HCT116 (cell line): ENCODE data around the gene ENPP5. TPM values are rescaled to one million over a fixed set of nuclear protein-coding genes. Genes with fewer than 3 reads are reported as not detected.

Source experiments
- ATAC-seq: fragments of 200-7000 bp; cut with Tn5 transposase; 2 replicates; pipeline ENCODE4 v1.9.1; 2020; ENCODE audit warnings: mild to moderate bottlenecking, moderate library complexity
- BruUV-seq: library from RNA; stranded (reverse); fragments of 400-500 nt; replicated peaks from 2 replicates; lab custom pipeline; 2021; lab: Mats Ljungman, UMichigan
- CTCF ChIA-PET: fragments of 300-600 bp; sonication (Branson Sonifier 250); formaldehyde crosslinking; loops from one replicate; lab custom pipeline; 2021; ENCODE audit warnings: antibody characterized with exemption; lab: Charles Lee
- POLR2A ChIA-PET: fragments of 300-600, 350-600 bp; sonication (Branson Sonifier 250); formaldehyde crosslinking; loops from one replicate; lab custom pipeline; 2021; ENCODE audit warnings: antibody characterized with exemption; lab: Charles Lee
- RAD21 ChIA-PET, 2 experiments: fragments of 300-600 bp; sonication (Branson Sonifier 250); formaldehyde crosslinking; loops; one replicate each; lab custom pipeline; 2023; ENCODE audit warnings: low total read pairs in 2 of 2; ENCODE audit not compliant: uncharacterized antibody in 2 of 2, unreplicated experiment in 2 of 2, low non-redundant PET in 1 of 2; lab: Charles Lee
- DNase-seq: peaks from one replicate; pipeline ENCODE4 v3.0.0-alpha.2; 2010; ENCODE audit warnings: low read depth, low spot score
- H2AFZ ChIP-seq: fragments of 200-600 bp; shearing (Covaris generic), sonication (generic); 2 replicates; pipeline ENCODE4 v1.6.1; 2017; ENCODE audit warnings: low read depth, mixed run types, mixed read lengths, antibody characterized with exemption, low read length; ENCODE audit not compliant: poor library complexity, severe bottlenecking
- H3K27ac ChIP-seq: 2 replicates; pipeline ENCODE4 v1.5.1; 2012; ENCODE audit warnings: low read depth, low read length
- H3K27me3 ChIP-seq: fragments of 200-600 bp; sonication (generic); 2 replicates; pipeline ENCODE4 v1.6.1; 2016; ENCODE audit warnings: mixed run types, low read length, mixed read lengths; ENCODE audit not compliant: insufficient read depth
- H3K36me3 ChIP-seq, 2 experiments: fragments of 200-500 bp in 1 of 2; fragments of 200-600 bp in 1 of 2; sonication (Bioruptor generic) in 1 of 2; sonication (generic) in 1 of 2; 2 replicates each; pipeline versions ENCODE4 v1.5.1 to v1.6.1; 2014 to 2016; ENCODE audit warnings: low read length in 2 of 2, inconsistent platforms in 1 of 2, mixed read lengths in 1 of 2, mixed run types in 1 of 2; ENCODE audit not compliant: insufficient read depth in 2 of 2, control insufficient read depth in 1 of 2
- H3K4me1 ChIP-seq, 2 experiments: fragments of 200-600 bp in 1 of 2; sonication (generic) in 1 of 2; 2 replicates each; pipeline versions ENCODE4 v1.5.1 to v1.6.1; 2012 to 2017; ENCODE audit warnings: low read length in 2 of 2, inconsistent platforms in 1 of 2, mild to moderate bottlenecking in 1 of 2, mixed read lengths in 1 of 2, mixed run types in 1 of 2, moderate library complexity in 1 of 2; ENCODE audit not compliant: insufficient read depth in 2 of 2, control insufficient read depth in 1 of 2
- H3K4me2 ChIP-seq: fragments of 200-600 bp; sonication (generic); 2 replicates; pipeline ENCODE4 v1.6.1; 2017; ENCODE audit warnings: mixed run types, low read length, mixed read lengths
- H3K4me3 ChIP-seq, 2 experiments: fragments of 200-600 bp in 1 of 2; sonication (generic) in 1 of 2; replicated peaks in 1 of 2; 2 replicates each; pipeline ENCODE4 v1.5.1; 2011 to 2016; ENCODE audit warnings: low read length in 2 of 2, control low read depth in 1 of 2, low read depth in 1 of 2, mild to moderate bottlenecking in 1 of 2, mixed read lengths in 1 of 2, mixed run types in 1 of 2
- H3K79me2 ChIP-seq: fragments of 200-600 bp; sonication (generic); 2 replicates; pipeline ENCODE4 v1.6.1; 2017; ENCODE audit warnings: mild to moderate bottlenecking, mixed run types, low read length, moderate library complexity, mixed read lengths; ENCODE audit not compliant: insufficient read depth
- H3K9ac ChIP-seq: fragments of 200-600 bp; sonication (generic); 2 replicates; pipeline ENCODE4 v1.6.1; 2016; ENCODE audit warnings: low read length, mixed read lengths
- H3K9me2 ChIP-seq: fragments of 200-600 bp; sonication (generic), shearing (Covaris generic); 2 replicates; pipeline ENCODE4 v1.6.1; 2017; ENCODE audit warnings: mixed run types, mild to moderate bottlenecking, moderate library complexity; ENCODE audit not compliant: insufficient read depth
- H3K9me3 ChIP-seq, 2 experiments: fragments of 200-500 bp in 1 of 2; fragments of 200-600 bp in 1 of 2; sonication (Bioruptor generic) in 1 of 2; sonication (generic) in 1 of 2; 2 replicates each; pipeline ENCODE4 v1.6.1; 2014 to 2017; ENCODE audit warnings: low read length in 2 of 2, mixed read lengths in 2 of 2, inconsistent platforms in 1 of 2, low read depth in 1 of 2, mild to moderate bottlenecking in 1 of 2, mixed run types in 1 of 2, moderate library complexity in 1 of 2; ENCODE audit not compliant: control insufficient read depth in 1 of 2, insufficient read depth in 1 of 2
- H4K20me1 ChIP-seq: fragments of 200-600 bp; sonication (generic), shearing (Covaris generic); 2 replicates; pipeline ENCODE4 v1.6.1; 2017; ENCODE audit warnings: mixed run types, mild to moderate bottlenecking, moderate library complexity; ENCODE audit not compliant: insufficient read depth
- CTCF ChIP-seq, 3 experiments: fragments of 200-600 bp in 1 of 3; sonication (generic) in 1 of 3; IDR thresholded peaks in 2 of 3; conservative IDR thresholded peaks in 1 of 3; 2 replicates each; pipeline ENCODE4 v1.5.1; 2012 to 2017; ENCODE audit warnings: low read depth in 2 of 3, low read length in 2 of 3, antibody characterized with exemption in 1 of 3, borderline replicate concordance in 1 of 3, control low read depth in 1 of 3, mild to moderate bottlenecking in 1 of 3, mixed read lengths in 1 of 3, mixed run types in 1 of 3, moderate library complexity in 1 of 3; ENCODE audit not compliant: insufficient read depth in 1 of 3
- EGR1 ChIP-seq: IDR thresholded peaks from 2 replicates; pipeline ENCODE4 v1.6.1; 2012; ENCODE audit warnings: low read depth
- JUND ChIP-seq: IDR thresholded peaks from 2 replicates; pipeline ENCODE4 v1.6.1; 2012
- ZBTB33 ChIP-seq: IDR thresholded peaks from 2 replicates; pipeline ENCODE4 v1.6.1; 2011; ENCODE audit warnings: mild to moderate bottlenecking, low read length, moderate library complexity; ENCODE audit not compliant: insufficient replicate concordance; ENCODE audit errors: extremely low read depth
- ZFX ChIP-seq: fragments of 450-650 bp; IDR thresholded peaks from 2 replicates; pipeline ENCODE4 v1.6.1; 2017
- ZNF274 ChIP-seq: fragments of 200-500 bp; sonication (Bioruptor generic); IDR thresholded peaks from 2 replicates; pipeline ENCODE4 v1.6.1; 2014; ENCODE audit warnings: mild to moderate bottlenecking, low read depth, low read length, inconsistent platforms
- intact Hi-C: fragments of 100-400 bp; cut with micrococcal nuclease; formaldehyde crosslinking; loops from 2 replicates; pipeline ENCODE4 v1.10.0; 2022
- total RNA-seq: library from RNA; stranded (reverse); gene quantifications from one replicate; pipeline ENCODE4 v1.2.1, GENCODE V29; 2021; ENCODE audit not compliant: unreplicated experiment

The ENPP5 gene
- total RNA-seq, 1 experiment from 2014 or later, result 4.5 TPM

- no peak overlapping the region for H2AFZ ChIP-seq
- H4K20me1 ChIP-seq, result no peaks in the 10 kb centered on the region
- POLR2A ChIA-PET, result no interaction called here
- intact Hi-C loops, result no loop called here
- no peak for TF ChIP-seq CTCF (IDR thresholded peaks at IDR 0.05 in 2 of 3, conservative IDR thresholded peaks at IDR 0.05 in 1 of 3; ENCODE audit: borderline replicate concordance in 1 of 3, insufficient read depth in 1 of 3, low read depth in 2 of 3, low read length in 2 of 3)
- TF ChIP-seq EGR1, result no peak
- no peak for TF ChIP-seq ZBTB33
- TF ChIP-seq ZNF274, result no peak
- no peak for TF ChIP-seq ZFX
- no peak for TF ChIP-seq JUND
- TF ChIP-seq, all 23 proteins: peak for 0
- ChIA-PET CTCF (interaction anchor here (1.5 kb wide), 1 partner anchor 90 kb away, joined by 3 read pairs; no protein-coding TSS in a partner anchor), RAD21 (no interaction called here)
- Histone ChIP-seq H3K36me3 (no peaks in the 10 kb centered on the region), H3K9me2 (no peaks in the 10 kb centered on the region), H3K79me2 (peaks cover 15% of the 10 kb centered on the region), H3K4me3 (peak overlapping the region; percentile 86 to 92), H3K27me3 (no peaks in the 10 kb centered on the region), H3K9me3 (no peaks in the 10 kb centered on the region), H3K27ac (no peak overlapping the region), H3K9ac (peak overlapping the region; percentile 70; the same call in 1 of the 2 replicates), H3K4me1 (peaks cover 3 to 11% of the 10 kb centered on the region in 2 experiments; a peak in 3 of 4 replicates), H3K4me2 (peak overlapping the region; percentile 78)
- DNase-seq (no peak), ATAC-seq (no peak)
- BruUV-seq, result TSS peak; percentile 43
Measured at GRCh38 chr6:46130666-46131065, 40.1 kb downstream of the ENPP5 start.
